SU-DHL-6 (cell line): ENCODE measurements around the gene NLN.

Experiments used
- CTCF ChIP-seq: fragments of 200-600 bp; sonication (generic); IDR thresholded peaks from one replicate; pipeline ENCODE4 v1.5.1; 2017; ENCODE audit warnings: antibody characterized with exemption, mild to moderate bottlenecking, low read length, moderate library complexity; ENCODE audit not compliant: insufficient read depth, poor library complexity, severe bottlenecking
- EZH2phosphoT487 ChIP-seq: fragments of 200-600 bp; sonication (generic), shearing (Covaris generic); conservative IDR thresholded peaks from 2 replicates; pipeline ENCODE4 v1.6.1; 2018; ENCODE audit warnings: mild to moderate bottlenecking, antibody characterized with exemption, low read length, moderate library complexity, mixed read lengths

GRCh38 chr5:65812648-65813047 lies 90.6 kb downstream of the NLN start:
- no peak for TF ChIP-seq CTCF
- no peak for TF ChIP-seq EZH2phosphoT487
